GM18519 (cell line): Measurements from ENCODE around the gene LDB2.

Experiments
- ATAC-seq: cut with Tn5 transposase; IDR thresholded peaks from one replicate; pipeline ENCODE4 v1.9.1; 2021; ENCODE audit warnings: mild to moderate bottlenecking, moderate library complexity; ENCODE audit not compliant: unreplicated experiment, low FRiP score

Gene LDB2

GRCh38 chr4:16617011-16617410 is 281.4 kb downstream of the LDB2 start:
- no peak for ATAC-seq

- no peak for ATAC-seq
Measured at GRCh38 chr4:16609170-16609758, 289.2 kb downstream of the LDB2 start.

- no peak for ATAC-seq
Measured at GRCh38 chr4:16608611-16609125, 289.8 kb downstream of the LDB2 start.

- no peak for ATAC-seq
Measured at GRCh38 chr4:16608123-16608522, 290.3 kb downstream of the LDB2 start.

- no peak for ATAC-seq
Measured at GRCh38 chr4:16607241-16608066, 291.0 kb downstream of the LDB2 start.

GRCh38 chr4:16606691-16607090 is 291.8 kb downstream of the LDB2 start:
- ATAC-seq: no peak

- no peak for ATAC-seq
Measured at GRCh38 chr4:16603178-16603577, 295.3 kb downstream of the LDB2 start.

GRCh38 chr4:16598597-16599206 is 299.7 kb downstream of the LDB2 start:
- ATAC-seq: no peak

- ATAC-seq: no peak
Measured at GRCh38 chr4:16597845-16598596, 300.4 kb downstream of the LDB2 start.

GRCh38 chr4:16597443-16597842 is 301.0 kb downstream of the LDB2 start:
- no peak for ATAC-seq

- ATAC-seq: no peak
Measured at GRCh38 chr4:16596267-16596666, 302.2 kb downstream of the LDB2 start.

GRCh38 chr4:16594128-16594527 is 304.3 kb downstream of the LDB2 start:
- ATAC-seq: no peak

- ATAC-seq: no peak
Measured at GRCh38 chr4:16593386-16593785, 305.1 kb downstream of the LDB2 start.

GRCh38 chr4:16591272-16591826 is 307.1 kb downstream of the LDB2 start:
- ATAC-seq: no peak

GRCh38 chr4:16590797-16591196 is 307.6 kb downstream of the LDB2 start:
- ATAC-seq: no peak

GRCh38 chr4:16588651-16589050 is 309.8 kb downstream of the LDB2 start:
- ATAC-seq: no peak

- ATAC-seq: no peak
Measured at GRCh38 chr4:16588149-16588548, 310.3 kb downstream of the LDB2 start.

- no peak for ATAC-seq
Measured at GRCh38 chr4:16585053-16585452, 313.4 kb downstream of the LDB2 start.

- no peak for ATAC-seq
Measured at GRCh38 chr4:16583764-16584163, 314.7 kb downstream of the LDB2 start.

GRCh38 chr4:16582526-16582925 is 315.9 kb downstream of the LDB2 start:
- no peak for ATAC-seq
